BE2C (cell line): Measurements from ENCODE around the gene CLTCL1.
A peak's percentile ranks its signal among the peaks of the same experiment; 100 is the strongest.

Experiments
- DNase-seq: peaks from one replicate; pipeline ENCODE4 v3.0.0-alpha.2; 2020
- H3K27me3 ChIP-seq: fragments of 250-450 bp; sonication (Bioruptor Pico); 2 replicates; pipeline ENCODE4 v1.5.1; 2020; ENCODE audit warnings: mild to moderate bottlenecking
- H3K36me3 ChIP-seq: fragments of 250-450 bp; sonication (Bioruptor Pico); 2 replicates; pipeline ENCODE4 v1.5.1; 2020; ENCODE audit warnings: mild to moderate bottlenecking
- H3K4me1 ChIP-seq: fragments of 250-450 bp; sonication (Bioruptor Pico); 2 replicates; pipeline ENCODE4 v1.5.1; 2020
- H3K4me3 ChIP-seq: 2 replicates; pipeline ENCODE4 v1.5.1; 2011; ENCODE audit warnings: low read depth, low read length
- H3K9me3 ChIP-seq: fragments of 250-450 bp; sonication (Bioruptor Pico); 2 replicates; pipeline ENCODE4 v1.5.1; 2020
- CTCF ChIP-seq: IDR thresholded peaks from 2 replicates; pipeline ENCODE4 v1.5.1; 2012; ENCODE audit warnings: mild to moderate bottlenecking, low read depth, low read length

The CLTCL1 gene

DNA sequence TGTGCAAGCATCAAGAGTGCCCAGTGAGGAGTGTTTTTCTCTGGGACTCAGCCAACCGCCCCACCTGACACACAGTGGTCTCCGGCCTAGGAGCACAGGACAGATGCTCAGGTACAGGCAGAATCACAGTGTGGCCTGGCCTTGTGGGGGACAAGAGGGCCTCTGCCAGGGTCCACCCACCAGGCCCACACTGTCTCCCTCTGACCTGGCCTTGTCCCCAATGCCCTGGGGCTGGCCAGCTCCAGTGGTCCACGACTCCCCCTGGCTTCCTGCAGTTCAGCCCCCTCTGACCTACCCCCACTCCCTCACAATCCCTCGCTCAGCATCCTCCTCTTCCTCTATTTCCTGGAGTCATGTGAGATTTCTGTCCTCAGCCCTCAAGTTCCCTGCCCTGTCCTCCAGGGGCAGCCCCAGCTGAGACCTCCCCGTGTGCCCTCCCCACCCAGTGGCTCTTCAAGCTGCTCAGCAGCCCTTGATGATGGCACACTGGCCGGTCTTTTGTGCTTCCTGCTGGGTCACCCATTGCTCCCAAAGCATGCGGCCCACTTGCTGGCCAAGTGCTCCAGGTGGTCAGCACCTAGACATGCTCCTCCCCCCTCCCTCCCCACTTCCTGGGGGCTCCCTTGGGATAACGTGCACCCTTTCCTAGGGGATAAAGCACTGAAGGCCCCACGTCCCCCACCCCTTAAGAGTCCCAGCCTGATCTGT is 158.7 kb downstream of the CLTCL1 start:
- no peak for TF ChIP-seq CTCF
- Histone ChIP-seq H3K36me3 (peaks cover 35% of the 10 kb centered on the region), H3K9me3 (no peaks in the 10 kb centered on the region), H3K27me3 (no peaks in the 10 kb centered on the region), H3K4me1 (no peaks in the 10 kb centered on the region), H3K4me3 (no peak overlapping the region)
- DNase-seq: no peak

DNA sequence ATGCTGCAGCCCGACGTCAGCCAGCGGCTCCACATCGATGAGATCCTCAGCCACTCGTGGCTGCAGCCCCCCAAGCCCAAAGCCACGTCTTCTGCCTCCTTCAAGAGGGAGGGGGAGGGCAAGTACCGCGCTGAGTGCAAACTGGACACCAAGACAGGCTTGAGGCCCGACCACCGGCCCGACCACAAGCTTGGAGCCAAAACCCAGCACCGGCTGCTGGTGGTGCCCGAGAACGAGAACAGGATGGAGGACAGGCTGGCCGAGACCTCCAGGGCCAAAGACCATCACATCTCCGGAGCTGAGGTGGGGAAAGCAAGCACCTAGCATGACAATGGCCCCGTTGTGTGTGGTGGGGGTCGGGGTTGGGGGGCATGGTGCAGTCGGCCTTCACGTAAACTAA is 159.4 kb downstream of the CLTCL1 start:
- no peak for DNase-seq
- no peaks in the 10 kb centered on the region for H3K4me1 ChIP-seq
- no peak for TF ChIP-seq CTCF
- no peaks in the 10 kb centered on the region for H3K27me3 ChIP-seq
- H3K9me3 ChIP-seq: no peaks in the 10 kb centered on the region
- no peak overlapping the region for H3K4me3 ChIP-seq
- peaks cover 29% of the 10 kb centered on the region for H3K36me3 ChIP-seq

DNA sequence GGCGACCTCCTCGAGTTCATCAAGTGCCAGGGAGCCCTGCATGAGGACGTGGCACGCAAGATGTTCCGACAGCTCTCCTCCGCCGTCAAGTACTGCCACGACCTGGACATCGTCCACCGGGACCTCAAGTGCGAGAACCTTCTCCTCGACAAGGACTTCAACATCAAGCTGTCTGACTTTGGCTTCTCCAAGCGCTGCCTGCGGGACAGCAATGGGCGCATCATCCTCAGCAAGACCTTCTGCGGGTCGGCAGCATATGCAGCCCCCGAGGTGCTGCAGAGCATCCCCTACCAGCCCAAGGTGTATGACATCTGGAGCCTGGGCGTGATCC is 159.9 kb downstream of the CLTCL1 start:
- H3K4me1 ChIP-seq: no peaks in the 10 kb centered on the region
- no peak overlapping the region for H3K4me3 ChIP-seq
- H3K27me3 ChIP-seq: no peaks in the 10 kb centered on the region
- no peak for DNase-seq
- H3K36me3 ChIP-seq: peaks cover 25% of the 10 kb centered on the region
- no peaks in the 10 kb centered on the region for H3K9me3 ChIP-seq
- TF ChIP-seq CTCF: no peak

DNA sequence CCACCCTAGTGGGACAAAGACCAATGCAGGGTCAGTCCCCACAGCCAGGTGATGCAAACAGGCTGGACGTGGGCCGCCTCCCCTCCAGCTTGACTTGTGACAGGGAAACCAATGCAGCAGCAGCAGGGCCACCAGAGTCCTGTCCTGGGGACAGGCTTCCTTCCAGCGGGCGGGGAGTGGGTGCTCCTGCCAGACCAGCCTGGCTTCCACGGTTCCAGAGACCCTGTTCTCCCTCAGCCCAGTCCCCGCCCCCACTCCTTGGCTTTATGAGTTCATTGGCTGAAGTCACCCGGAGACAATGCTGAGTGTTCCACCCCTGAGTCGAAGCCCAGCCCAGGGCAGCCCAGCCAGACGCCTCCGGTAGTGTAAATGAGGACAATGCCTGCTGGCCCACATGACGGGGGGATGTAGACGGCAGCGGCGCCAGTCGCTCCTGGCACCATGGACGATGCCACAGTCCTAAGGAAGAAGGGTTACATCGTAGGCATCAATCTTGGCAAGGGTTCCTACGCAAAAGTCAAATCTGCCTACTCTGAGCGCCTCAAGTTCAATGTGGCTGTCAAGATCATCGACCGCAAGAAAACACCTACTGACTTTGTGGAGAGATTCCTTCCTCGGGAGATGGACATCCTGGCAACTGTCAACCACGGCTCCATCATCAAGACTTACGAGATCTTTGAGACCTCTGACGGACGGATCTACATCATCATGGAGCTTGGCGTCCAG is 160.4 kb downstream of the CLTCL1 start, which contains the start of gene TSSK2:
TSSK2 (plus strand) TSS at position 350 of the 726 bp plus-strand sequence; CDS start at position 442, 92 bp downstream.
- peak; percentile 31 for DNase-seq
- H3K27me3 ChIP-seq: no peaks in the 10 kb centered on the region
- H3K9me3 ChIP-seq: no peaks in the 10 kb centered on the region
- TF ChIP-seq CTCF: no peak
- H3K36me3 ChIP-seq: peaks cover 22% of the 10 kb centered on the region
- no peaks in the 10 kb centered on the region for H3K4me1 ChIP-seq
- H3K4me3 ChIP-seq: no peak within 1 kb of the TSS

GRCh38 chr22:19129871-19130270 is 161.6 kb downstream of the CLTCL1 start:
- H3K27me3 ChIP-seq: no peaks in the 10 kb centered on the region
- TF ChIP-seq CTCF: no peak
- DNase-seq: no peak
- H3K9me3 ChIP-seq: no peaks in the 10 kb centered on the region
- H3K4me3 ChIP-seq: no peak overlapping the region
- peaks cover 17% of the 10 kb centered on the region for H3K36me3 ChIP-seq
- H3K4me1 ChIP-seq: no peaks in the 10 kb centered on the region
